HCT116 (cell line): ENCODE results near the gene PET117. TPM values are rescaled to one million over a fixed set of nuclear protein-coding genes. Genes with fewer than 3 reads are reported as not detected.
"Not testable (repeated sequence)": the region's sequence is repeated elsewhere in the genome, so short reads cannot be mapped to it uniquely, and the experiment has no call there.

Experiments used
- ATAC-seq: fragments of 200-7000 bp; cut with Tn5 transposase; 2 replicates; pipeline ENCODE4 v1.9.1; 2020; ENCODE audit warnings: mild to moderate bottlenecking, moderate library complexity
- BruUV-seq: library from RNA; stranded (reverse); fragments of 400-500 nt; replicated peaks from 2 replicates; lab custom pipeline; 2021; lab: Mats Ljungman, UMichigan
- CTCF ChIA-PET: fragments of 300-600 bp; sonication (Branson Sonifier 250); formaldehyde crosslinking; loops from one replicate; lab custom pipeline; 2021; ENCODE audit warnings: antibody characterized with exemption; lab: Charles Lee
- POLR2A ChIA-PET: fragments of 300-600, 350-600 bp; sonication (Branson Sonifier 250); formaldehyde crosslinking; loops from one replicate; lab custom pipeline; 2021; ENCODE audit warnings: antibody characterized with exemption; lab: Charles Lee
- RAD21 ChIA-PET, 2 experiments: fragments of 300-600 bp; sonication (Branson Sonifier 250); formaldehyde crosslinking; loops; one replicate each; lab custom pipeline; 2023; ENCODE audit warnings: low total read pairs in 2 of 2; ENCODE audit not compliant: uncharacterized antibody in 2 of 2, unreplicated experiment in 2 of 2, low non-redundant PET in 1 of 2; lab: Charles Lee
- DNase-seq: peaks from one replicate; pipeline ENCODE4 v3.0.0-alpha.2; 2010; ENCODE audit warnings: low read depth, low spot score
- H2AFZ ChIP-seq: fragments of 200-600 bp; shearing (Covaris generic), sonication (generic); 2 replicates; pipeline ENCODE4 v1.6.1; 2017; ENCODE audit warnings: low read depth, mixed run types, mixed read lengths, antibody characterized with exemption, low read length; ENCODE audit not compliant: poor library complexity, severe bottlenecking
- H3K27ac ChIP-seq: 2 replicates; pipeline ENCODE4 v1.5.1; 2012; ENCODE audit warnings: low read depth, low read length
- H3K27me3 ChIP-seq: fragments of 200-600 bp; sonication (generic); 2 replicates; pipeline ENCODE4 v1.6.1; 2016; ENCODE audit warnings: mixed run types, low read length, mixed read lengths; ENCODE audit not compliant: insufficient read depth
- H3K36me3 ChIP-seq, 2 experiments: fragments of 200-500 bp in 1 of 2; fragments of 200-600 bp in 1 of 2; sonication (Bioruptor generic) in 1 of 2; sonication (generic) in 1 of 2; 2 replicates each; pipeline versions ENCODE4 v1.5.1 to v1.6.1; 2014 to 2016; ENCODE audit warnings: low read length in 2 of 2, inconsistent platforms in 1 of 2, mixed read lengths in 1 of 2, mixed run types in 1 of 2; ENCODE audit not compliant: insufficient read depth in 2 of 2, control insufficient read depth in 1 of 2
- H3K4me1 ChIP-seq, 2 experiments: fragments of 200-600 bp in 1 of 2; sonication (generic) in 1 of 2; 2 replicates each; pipeline versions ENCODE4 v1.5.1 to v1.6.1; 2012 to 2017; ENCODE audit warnings: low read length in 2 of 2, inconsistent platforms in 1 of 2, mild to moderate bottlenecking in 1 of 2, mixed read lengths in 1 of 2, mixed run types in 1 of 2, moderate library complexity in 1 of 2; ENCODE audit not compliant: insufficient read depth in 2 of 2, control insufficient read depth in 1 of 2
- H3K4me2 ChIP-seq: fragments of 200-600 bp; sonication (generic); 2 replicates; pipeline ENCODE4 v1.6.1; 2017; ENCODE audit warnings: mixed run types, low read length, mixed read lengths
- H3K4me3 ChIP-seq, 2 experiments: fragments of 200-600 bp in 1 of 2; sonication (generic) in 1 of 2; replicated peaks in 1 of 2; 2 replicates each; pipeline ENCODE4 v1.5.1; 2011 to 2016; ENCODE audit warnings: low read length in 2 of 2, control low read depth in 1 of 2, low read depth in 1 of 2, mild to moderate bottlenecking in 1 of 2, mixed read lengths in 1 of 2, mixed run types in 1 of 2
- H3K79me2 ChIP-seq: fragments of 200-600 bp; sonication (generic); 2 replicates; pipeline ENCODE4 v1.6.1; 2017; ENCODE audit warnings: mild to moderate bottlenecking, mixed run types, low read length, moderate library complexity, mixed read lengths; ENCODE audit not compliant: insufficient read depth
- H3K9ac ChIP-seq: fragments of 200-600 bp; sonication (generic); 2 replicates; pipeline ENCODE4 v1.6.1; 2016; ENCODE audit warnings: low read length, mixed read lengths
- H3K9me2 ChIP-seq: fragments of 200-600 bp; sonication (generic), shearing (Covaris generic); 2 replicates; pipeline ENCODE4 v1.6.1; 2017; ENCODE audit warnings: mixed run types, mild to moderate bottlenecking, moderate library complexity; ENCODE audit not compliant: insufficient read depth
- H3K9me3 ChIP-seq, 2 experiments: fragments of 200-500 bp in 1 of 2; fragments of 200-600 bp in 1 of 2; sonication (Bioruptor generic) in 1 of 2; sonication (generic) in 1 of 2; 2 replicates each; pipeline ENCODE4 v1.6.1; 2014 to 2017; ENCODE audit warnings: low read length in 2 of 2, mixed read lengths in 2 of 2, inconsistent platforms in 1 of 2, low read depth in 1 of 2, mild to moderate bottlenecking in 1 of 2, mixed run types in 1 of 2, moderate library complexity in 1 of 2; ENCODE audit not compliant: control insufficient read depth in 1 of 2, insufficient read depth in 1 of 2
- H4K20me1 ChIP-seq: fragments of 200-600 bp; sonication (generic), shearing (Covaris generic); 2 replicates; pipeline ENCODE4 v1.6.1; 2017; ENCODE audit warnings: mixed run types, mild to moderate bottlenecking, moderate library complexity; ENCODE audit not compliant: insufficient read depth
- CBX3 ChIP-seq: IDR thresholded peaks from 2 replicates; pipeline ENCODE4 v1.6.1; 2012; ENCODE audit warnings: low read depth
- EZH2phosphoT487 ChIP-seq: fragments of 200-600 bp; IDR thresholded peaks from 2 replicates; pipeline ENCODE4 v1.6.1; 2018; ENCODE audit warnings: antibody characterized with exemption, borderline replicate concordance
- MAX ChIP-seq: IDR thresholded peaks from 2 replicates; pipeline ENCODE4 v1.6.1; 2012
- SIN3A ChIP-seq: IDR thresholded peaks from 2 replicates; pipeline ENCODE4 v1.6.1; 2012; ENCODE audit warnings: low read depth
- SRF ChIP-seq: IDR thresholded peaks from 2 replicates; pipeline ENCODE4 v1.6.1; 2012; ENCODE audit warnings: low read depth
- YY1 ChIP-seq: IDR thresholded peaks from 2 replicates; pipeline ENCODE4 v1.6.1; 2011; ENCODE audit warnings: low read length, low read depth, moderate library complexity, mild to moderate bottlenecking; ENCODE audit not compliant: insufficient replicate concordance; ENCODE audit errors: extremely low read depth
- ZFX ChIP-seq: fragments of 450-650 bp; IDR thresholded peaks from 2 replicates; pipeline ENCODE4 v1.6.1; 2017
- ZNF274 ChIP-seq: fragments of 200-500 bp; sonication (Bioruptor generic); IDR thresholded peaks from 2 replicates; pipeline ENCODE4 v1.6.1; 2014; ENCODE audit warnings: mild to moderate bottlenecking, low read depth, low read length, inconsistent platforms
- intact Hi-C: fragments of 100-400 bp; cut with micrococcal nuclease; formaldehyde crosslinking; loops from 2 replicates; pipeline ENCODE4 v1.10.0; 2022
- total RNA-seq: library from RNA; stranded (reverse); gene quantifications from one replicate; pipeline ENCODE4 v1.2.1, GENCODE V29; 2021; ENCODE audit not compliant: unreplicated experiment
- TF ChIP-seq, protein P1 (sequence below): IDR thresholded peaks from 2 replicates; pipeline ENCODE4 v1.6.1; 2012

PET117 gene
- total RNA-seq, 1 experiment from 2014 or later = 22.3 TPM

GRCh38 chr20:18093388-18093787, 44.3 kb upstream of the PET117 start:
- intact Hi-C loops = no loop called here
- Histone ChIP-seq H4K20me1 (no peaks in the 10 kb centered on the region), H3K4me2 (no peak overlapping the region), H2AFZ (no peak overlapping the region), H3K27ac (no peak overlapping the region), H3K9me2 (no peaks in the 10 kb centered on the region), H3K4me1 (no peaks in the 10 kb centered on the region), H3K9ac (no peak overlapping the region), H3K4me3 (no peak overlapping the region), H3K9me3 (no peaks in the 10 kb centered on the region), H3K27me3 (no peaks in the 10 kb centered on the region), H3K79me2 (no peaks in the 10 kb centered on the region), H3K36me3 (no peaks in the 10 kb centered on the region)
- ChIA-PET POLR2A (no interaction called here), RAD21 (no interaction called here), CTCF (no interaction called here)
- DNase-seq = no peak
- ATAC-seq = no peak
- TF ChIP-seq, protein P1, sequence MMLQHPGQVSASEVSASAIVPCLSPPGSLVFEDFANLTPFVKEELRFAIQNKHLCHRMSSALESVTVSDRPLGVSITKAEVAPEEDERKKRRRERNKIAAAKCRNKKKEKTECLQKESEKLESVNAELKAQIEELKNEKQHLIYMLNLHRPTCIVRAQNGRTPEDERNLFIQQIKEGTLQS = no peak
- TF ChIP-seq ZFX (no peak), ZNF274 (no peak), YY1 (no peak)
- BruUV-seq = no TSS peak

DNA sequence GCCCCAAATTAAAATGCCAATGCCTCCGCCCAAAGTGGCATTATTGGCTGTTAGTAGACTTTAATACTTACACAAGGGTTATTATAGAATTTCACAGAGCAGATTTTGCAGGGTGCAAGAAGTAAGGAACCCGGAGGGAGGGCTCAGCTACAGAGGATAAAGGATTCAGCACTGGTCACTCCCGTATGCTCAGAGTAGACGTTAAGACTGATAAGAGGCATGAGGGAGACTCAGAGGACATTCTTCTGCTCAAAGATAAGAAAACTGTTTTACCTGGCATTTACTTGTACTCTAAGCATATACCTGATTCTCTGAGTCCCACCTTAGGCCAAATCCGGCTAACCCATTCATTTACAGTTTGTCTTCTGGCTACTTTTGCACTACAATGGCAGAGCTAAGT, 43.5 kb upstream of the PET117 start:
- Histone ChIP-seq H3K27ac (no peak overlapping the region), H3K79me2 (no peaks in the 10 kb centered on the region), H2AFZ (no peak overlapping the region), H3K36me3 (no peaks in the 10 kb centered on the region), H3K27me3 (no peaks in the 10 kb centered on the region)
- intact Hi-C loops = no loop called here
- DNase-seq = no peak
- TF ChIP-seq MAX = no peak
- TF ChIP-seq SIN3A = no peak
- TF ChIP-seq CBX3 = no peak
- TF ChIP-seq SRF = no peak
- TF ChIP-seq EZH2phosphoT487 = no peak
- TF ChIP-seq, all 23 proteins: peak for 0
- Histone ChIP-seq H3K4me3 (no peak overlapping the region), H3K4me2 (no peak overlapping the region), H3K4me1 (no peaks in the 10 kb centered on the region), H3K9ac (no peak overlapping the region), H4K20me1 (no peaks in the 10 kb centered on the region), H3K9me3 (no peaks in the 10 kb centered on the region), H3K9me2 (no peaks in the 10 kb centered on the region)
- ChIA-PET POLR2A (no interaction called here), RAD21 (no interaction called here), CTCF (no interaction called here)
- no peak for ATAC-seq
- BruUV-seq = no TSS peak

DNA sequence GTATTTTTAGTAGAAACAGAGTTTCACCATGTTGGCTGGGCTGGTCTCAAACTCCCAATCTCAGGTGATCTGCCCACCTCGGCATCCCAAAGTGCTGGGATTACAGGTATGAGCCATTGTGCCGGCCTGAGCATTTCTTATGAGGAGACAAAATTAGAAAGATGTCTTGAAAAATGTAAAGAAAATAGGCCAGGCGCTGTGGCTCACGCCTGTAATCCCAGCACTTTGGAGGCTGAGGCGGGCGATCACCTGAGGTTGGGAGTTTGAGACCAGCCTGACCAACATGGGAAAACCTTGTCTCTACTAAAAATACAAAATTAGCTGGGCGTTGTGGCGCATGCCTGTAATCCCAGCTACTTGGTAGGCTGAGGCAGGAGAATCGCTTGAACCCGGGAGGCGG, 37.1 kb upstream of the PET117 start:
- CTCF ChIA-PET, RAD21 ChIA-PET: not testable (repeated sequence)

More for the DNA sequence above, 37.1 kb upstream of the PET117 start:
- H4K20me1 ChIP-seq, ATAC-seq, H3K4me1 ChIP-seq, H3K9ac ChIP-seq, H3K4me3 ChIP-seq, H3K4me2 ChIP-seq, H3K9me3 ChIP-seq, H3K36me3 ChIP-seq, H2AFZ ChIP-seq, BruUV-seq, intact Hi-C loops, H3K27ac ChIP-seq, H3K9me2 ChIP-seq, H3K79me2 ChIP-seq, POLR2A ChIA-PET, DNase-seq, H3K27me3 ChIP-seq: not testable (repeated sequence)
